Superior temporal gyrus (tissue), 1 donor: ENCODE data around the gene CYB561.

Experiments
- DNase-seq: peaks from one replicate; pipeline ENCODE4 v3.0.0-alpha.2; 2016; ENCODE audit errors: extremely low spot score

Gene CYB561

GRCh38 chr17:63434951-63435571, 11.0 kb downstream of the CYB561 start:
- peak; percentile 82 for DNase-seq

- DNase-seq = no peak
These were observed 12.1 kb downstream of the CYB561 start for GRCh38 chr17:63433746-63434591.

GRCh38 chr17:63431939-63432804, 13.9 kb downstream of the CYB561 start:
- no peak for DNase-seq

GRCh38 chr17:63431618-63431938, 14.5 kb downstream of the CYB561 start:
- DNase-seq = no peak

- DNase-seq = no peak
These were observed 15.9 kb downstream of the CYB561 start for GRCh38 chr17:63430223-63430622.

- no peak for DNase-seq
These were observed 16.3 kb downstream of the CYB561 start for GRCh38 chr17:63429766-63430165.

GRCh38 chr17:63426917-63427308, 19.2 kb downstream of the CYB561 start:
- DNase-seq = no peak

GRCh38 chr17:63426041-63426916, 19.8 kb downstream of the CYB561 start:
- DNase-seq = no peak

GRCh38 chr17:63425483-63425882, 20.6 kb downstream of the CYB561 start:
- peak; percentile 95 for DNase-seq

GRCh38 chr17:63423963-63424362, 22.1 kb downstream of the CYB561 start:
- DNase-seq = no peak

- no peak for DNase-seq
These were observed 22.7 kb downstream of the CYB561 start for GRCh38 chr17:63423251-63423950.

- no peak for DNase-seq
These were observed 24.1 kb downstream of the CYB561 start for GRCh38 chr17:63421681-63422645.

GRCh38 chr17:63420868-63421680, 25.0 kb downstream of the CYB561 start:
- DNase-seq = no peak

- DNase-seq = no peak
These were observed 25.9 kb downstream of the CYB561 start for GRCh38 chr17:63419949-63420867.

GRCh38 chr17:63419398-63419797, 26.7 kb downstream of the CYB561 start:
- DNase-seq = no peak

GRCh38 chr17:63418540-63418939, 27.6 kb downstream of the CYB561 start:
- no peak for DNase-seq

GRCh38 chr17:63414222-63414621, 31.9 kb downstream of the CYB561 start:
- DNase-seq = no peak

GRCh38 chr17:63413128-63413527, 33.0 kb downstream of the CYB561 start:
- DNase-seq = no peak
